ENCODE measurements around the gene RAD18.

GRCh38 chr3:8937064-8938020, 25.9 kb downstream of the RAD18 start:
- TF ChIP-seq, protein P1, sequence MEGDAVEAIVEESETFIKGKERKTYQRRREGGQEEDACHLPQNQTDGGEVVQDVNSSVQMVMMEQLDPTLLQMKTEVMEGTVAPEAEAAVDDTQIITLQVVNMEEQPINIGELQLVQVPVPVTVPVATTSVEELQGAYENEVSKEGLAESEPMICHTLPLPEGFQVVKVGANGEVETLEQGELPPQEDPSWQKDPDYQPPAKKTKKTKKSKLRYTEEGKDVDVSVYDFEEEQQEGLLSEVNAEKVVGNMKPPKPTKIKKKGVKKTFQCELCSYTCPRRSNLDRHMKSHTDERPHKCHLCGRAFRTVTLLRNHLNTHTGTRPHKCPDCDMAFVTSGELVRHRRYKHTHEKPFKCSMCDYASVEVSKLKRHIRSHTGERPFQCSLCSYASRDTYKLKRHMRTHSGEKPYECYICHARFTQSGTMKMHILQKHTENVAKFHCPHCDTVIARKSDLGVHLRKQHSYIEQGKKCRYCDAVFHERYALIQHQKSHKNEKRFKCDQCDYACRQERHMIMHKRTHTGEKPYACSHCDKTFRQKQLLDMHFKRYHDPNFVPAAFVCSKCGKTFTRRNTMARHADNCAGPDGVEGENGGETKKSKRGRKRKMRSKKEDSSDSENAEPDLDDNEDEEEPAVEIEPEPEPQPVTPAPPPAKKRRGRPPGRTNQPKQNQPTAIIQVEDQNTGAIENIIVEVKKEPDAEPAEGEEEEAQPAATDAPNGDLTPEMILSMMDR (IDR thresholded peaks at IDR 0.05), result no peak
- TF ChIP-seq POLR2A (IDR thresholded peaks at IDR 0.05), result no peak
